Fibroblast of lung (primary cell): ENCODE results near the gene TMEM98.

Source experiments
- EZH2 ChIP-seq: IDR thresholded peaks from 2 replicates; pipeline ENCODE4 v1.5.1; 2012; ENCODE audit warnings: low read length, control low read depth, mild to moderate bottlenecking; ENCODE audit errors: missing control alignments
- TF ChIP-seq, protein P1 (sequence below), 2 donors: IDR thresholded peaks in 1 of 2; conservative IDR thresholded peaks in 1 of 2; 1 replicate in 1 of 2; 2 replicates in 1 of 2; pipeline ENCODE4 v1.5.1; 2011 to 2012; ENCODE audit warnings: low read length in 2 of 2, control low read depth in 1 of 2, inconsistent platforms in 1 of 2, low read depth in 1 of 2, mild to moderate bottlenecking in 1 of 2

DNA sequence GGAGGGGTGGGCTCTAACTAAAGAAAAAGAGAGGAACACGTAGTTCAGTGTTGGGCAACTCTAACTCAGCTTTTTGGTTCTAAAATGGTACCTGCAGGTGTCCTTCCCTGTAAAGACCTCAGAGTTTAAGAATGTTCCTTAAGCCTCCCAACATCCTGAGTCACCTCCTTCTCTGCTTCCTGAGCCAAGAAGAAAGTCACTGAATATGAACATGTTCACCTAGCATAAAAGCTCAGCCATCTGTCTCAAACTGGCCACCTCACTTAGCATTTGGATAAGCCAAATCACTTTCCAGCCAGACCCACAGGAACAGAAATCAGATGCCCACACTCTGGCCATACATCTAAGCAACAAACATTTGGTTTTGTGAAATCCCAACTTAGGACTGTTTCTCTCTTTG, 3.7 kb downstream of the TMEM98 start:
- TF ChIP-seq, protein P1, sequence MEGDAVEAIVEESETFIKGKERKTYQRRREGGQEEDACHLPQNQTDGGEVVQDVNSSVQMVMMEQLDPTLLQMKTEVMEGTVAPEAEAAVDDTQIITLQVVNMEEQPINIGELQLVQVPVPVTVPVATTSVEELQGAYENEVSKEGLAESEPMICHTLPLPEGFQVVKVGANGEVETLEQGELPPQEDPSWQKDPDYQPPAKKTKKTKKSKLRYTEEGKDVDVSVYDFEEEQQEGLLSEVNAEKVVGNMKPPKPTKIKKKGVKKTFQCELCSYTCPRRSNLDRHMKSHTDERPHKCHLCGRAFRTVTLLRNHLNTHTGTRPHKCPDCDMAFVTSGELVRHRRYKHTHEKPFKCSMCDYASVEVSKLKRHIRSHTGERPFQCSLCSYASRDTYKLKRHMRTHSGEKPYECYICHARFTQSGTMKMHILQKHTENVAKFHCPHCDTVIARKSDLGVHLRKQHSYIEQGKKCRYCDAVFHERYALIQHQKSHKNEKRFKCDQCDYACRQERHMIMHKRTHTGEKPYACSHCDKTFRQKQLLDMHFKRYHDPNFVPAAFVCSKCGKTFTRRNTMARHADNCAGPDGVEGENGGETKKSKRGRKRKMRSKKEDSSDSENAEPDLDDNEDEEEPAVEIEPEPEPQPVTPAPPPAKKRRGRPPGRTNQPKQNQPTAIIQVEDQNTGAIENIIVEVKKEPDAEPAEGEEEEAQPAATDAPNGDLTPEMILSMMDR (conservative IDR thresholded peaks at IDR 0.05 in 1 of 2, IDR thresholded peaks at IDR 0.05 in 1 of 2; ENCODE audit: low read depth in 1 of 2, low read length in 2 of 2), result no peak
- no peak for TF ChIP-seq EZH2
